Skeletal muscle cell (primary cell): ENCODE measurements around the gene LINC01488.

Experiments used
- DNase-seq: peaks from one replicate; pipeline ENCODE4 v3.0.0-alpha.2; 2010; ENCODE audit warnings: low read depth
- H3K4me3 ChIP-seq: 2 replicates; pipeline ENCODE4 v1.5.1; 2011; ENCODE audit warnings: low read depth, mild to moderate bottlenecking, control low read depth, low read length, moderate library complexity

LINC01488 gene

DNA sequence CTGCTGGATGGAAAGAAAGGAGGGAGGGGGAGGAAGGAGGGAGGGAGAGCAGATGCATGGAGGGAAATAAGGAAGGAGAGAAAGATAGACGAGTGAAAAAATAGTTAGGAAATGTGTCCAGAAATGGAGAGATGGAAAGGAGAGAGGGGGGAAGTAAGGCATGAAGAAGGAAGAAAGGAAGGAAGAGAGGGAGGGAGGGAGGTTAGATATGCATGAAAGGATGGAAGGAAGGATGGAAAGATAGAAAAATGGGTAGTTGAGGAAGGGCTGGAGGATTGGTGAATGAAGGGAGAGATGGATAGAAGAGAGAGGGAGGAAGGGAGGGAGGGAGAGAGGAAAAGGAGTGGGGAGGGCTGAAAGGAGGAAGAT lies 19.6 kb downstream of the LINC01488 start:
- DNase-seq: no peak
- H3K4me3 ChIP-seq: no peak overlapping the region

- H3K4me3 ChIP-seq: no peak overlapping the region
- no peak for DNase-seq
Measured at GRCh38 chr11:69501891-69502860, 20.7 kb downstream of the LINC01488 start.

DNA sequence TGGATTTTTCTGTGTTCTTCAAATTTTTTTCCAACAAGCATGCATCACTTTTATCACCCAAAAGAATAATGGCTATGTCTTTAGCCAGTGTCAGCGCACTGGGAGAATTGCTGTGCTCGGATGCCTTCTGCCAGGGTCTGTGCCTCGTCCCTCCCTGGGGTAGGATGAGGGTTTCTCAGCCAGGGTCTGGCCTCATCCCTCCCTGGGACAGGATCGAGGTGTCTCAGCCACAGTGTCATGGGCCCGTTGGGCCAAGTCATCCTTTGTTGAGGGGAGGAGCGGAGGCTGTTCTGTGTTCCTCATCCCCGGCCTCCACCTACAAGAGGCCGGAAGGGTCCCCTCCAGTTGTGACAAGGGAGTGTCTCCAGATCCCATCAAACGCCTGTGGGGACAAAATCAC lies 22.7 kb downstream of the LINC01488 start:
- H3K4me3 ChIP-seq: no peak overlapping the region
- DNase-seq: no peak

- DNase-seq: no peak
- no peak overlapping the region for H3K4me3 ChIP-seq
Measured at GRCh38 chr11:69504576-69505335, 23.3 kb downstream of the LINC01488 start.

- H3K4me3 ChIP-seq: no peak overlapping the region
- DNase-seq: no peak
Measured at GRCh38 chr11:69508974-69509373, 27.5 kb downstream of the LINC01488 start.

- H3K4me3 ChIP-seq: no peak overlapping the region
- no peak for DNase-seq
Measured at GRCh38 chr11:69509381-69509780, 27.9 kb downstream of the LINC01488 start.

- DNase-seq: no peak
- H3K4me3 ChIP-seq: no peak overlapping the region
Measured at GRCh38 chr11:69509846-69510390, 28.5 kb downstream of the LINC01488 start.

DNA sequence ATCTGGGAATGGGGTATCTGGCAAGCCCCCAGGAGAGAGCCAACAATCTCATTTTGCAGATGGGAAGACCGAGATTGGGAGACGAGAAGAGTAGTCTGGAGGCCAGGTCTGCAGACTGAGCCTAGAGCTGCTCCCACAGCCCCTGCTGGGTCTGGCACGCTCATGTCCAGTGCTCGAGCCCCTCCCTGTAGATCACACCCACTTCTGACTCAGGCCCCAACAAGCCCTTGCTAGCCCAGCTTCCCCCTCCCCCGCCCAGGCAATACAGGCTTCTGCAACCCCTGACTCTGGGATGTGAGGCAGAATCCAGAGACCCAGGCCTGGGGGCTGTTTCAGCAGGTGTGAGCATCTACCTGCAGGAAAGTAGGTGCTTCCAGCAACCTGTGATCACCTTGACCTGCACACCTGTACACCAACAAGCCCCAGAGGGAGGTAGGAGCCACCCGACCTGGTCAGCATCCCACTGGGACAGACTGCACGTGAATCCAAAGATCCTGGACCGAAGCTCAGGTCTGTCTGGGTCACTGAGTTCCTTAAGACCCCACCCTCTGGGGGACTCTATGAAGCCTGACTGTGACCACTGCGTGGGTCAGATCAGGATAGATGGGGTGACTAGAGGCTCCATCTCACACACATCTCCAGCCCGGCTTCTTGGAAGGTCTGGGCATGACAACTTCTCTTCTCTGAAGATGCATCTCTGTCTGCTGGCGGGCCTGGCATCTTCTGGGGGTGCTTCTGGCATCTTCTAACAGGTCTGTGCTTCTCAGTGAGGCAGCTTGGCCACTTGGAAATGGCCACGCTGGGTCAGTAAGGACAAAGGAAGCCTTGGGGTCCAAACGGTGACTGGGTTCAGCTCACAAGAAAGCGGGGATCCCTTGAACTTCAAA lies 29.3 kb downstream of the LINC01488 start:
- H3K4me3 ChIP-seq: no peak overlapping the region
- DNase-seq: peak; percentile 29

- H3K4me3 ChIP-seq: no peak overlapping the region
- DNase-seq: peak; percentile 94
Measured at GRCh38 chr11:69511358-69512055, 30.0 kb downstream of the LINC01488 start.

DNA sequence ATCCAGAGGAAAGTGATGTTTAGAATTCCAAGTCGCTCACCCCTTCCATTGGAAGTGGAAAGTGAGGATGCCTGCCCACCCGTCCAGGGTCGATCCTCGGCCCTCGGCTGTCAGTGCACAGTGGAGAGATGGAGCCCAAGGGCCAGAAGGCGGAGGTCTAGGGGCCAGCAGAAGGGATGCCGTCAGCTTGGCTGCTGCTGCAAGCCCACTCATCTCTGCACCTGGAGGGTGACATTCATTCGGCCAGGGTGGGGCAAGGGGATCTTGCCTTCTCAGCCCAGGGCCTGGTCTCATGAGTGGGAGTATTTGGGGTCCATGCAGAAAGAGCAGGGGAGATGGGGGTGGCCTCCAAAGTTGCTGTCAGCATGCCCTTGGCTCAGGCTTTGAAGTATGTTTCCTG lies 30.7 kb downstream of the LINC01488 start:
- no peak overlapping the region for H3K4me3 ChIP-seq
- no peak for DNase-seq

- no peak overlapping the region for H3K4me3 ChIP-seq
- no peak for DNase-seq
Measured at GRCh38 chr11:69512790-69513189, 31.3 kb downstream of the LINC01488 start.

- DNase-seq: no peak
- H3K4me3 ChIP-seq: no peak overlapping the region
Measured at GRCh38 chr11:69513196-69513595, 31.7 kb downstream of the LINC01488 start.

DNA sequence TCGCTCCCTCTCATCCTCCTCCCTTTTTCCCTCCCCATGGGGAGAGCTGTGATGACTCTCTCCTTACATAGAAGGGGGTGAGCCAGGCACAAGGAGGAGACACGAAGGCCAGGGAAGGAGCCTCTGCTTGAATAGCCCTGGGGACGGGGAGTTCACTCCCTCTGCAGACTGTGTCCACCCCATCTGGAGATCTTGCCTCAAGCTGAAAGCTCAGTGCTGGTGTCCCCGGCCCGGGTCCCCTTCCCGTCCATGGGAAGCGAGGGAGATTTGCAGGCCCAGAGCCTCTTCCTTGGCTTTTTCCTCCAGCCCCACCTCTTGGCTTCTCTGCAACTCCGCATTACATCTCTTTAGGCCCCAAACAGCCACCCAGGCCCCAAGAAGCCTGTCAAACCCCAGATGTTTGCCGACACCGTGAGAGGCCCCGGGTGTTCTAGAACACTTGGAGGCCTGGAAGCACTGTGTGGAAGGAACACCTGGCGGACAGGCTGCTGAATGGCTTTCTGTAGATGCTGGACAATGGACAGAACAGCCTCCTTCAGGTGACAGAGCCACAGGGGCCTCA lies 32.3 kb downstream of the LINC01488 start:
- H3K4me3 ChIP-seq: no peak overlapping the region
- DNase-seq: no peak

- no peak for DNase-seq
- H3K4me3 ChIP-seq: no peak overlapping the region
Measured at GRCh38 chr11:69514771-69515170, 33.3 kb downstream of the LINC01488 start.

- no peak for DNase-seq
- no peak overlapping the region for H3K4me3 ChIP-seq
Measured at GRCh38 chr11:69515271-69516245, 34.1 kb downstream of the LINC01488 start.

GRCh38 chr11:69516526-69516925 lies 35.1 kb downstream of the LINC01488 start:
- no peak overlapping the region for H3K4me3 ChIP-seq

More at GRCh38 chr11:69516526-69516925, 35.1 kb downstream of the LINC01488 start:
- no peak for DNase-seq
